Lower leg skin (tissue), 4 donors: ENCODE data around the gene TTC33. TPM values are rescaled to one million over a fixed set of nuclear protein-coding genes. Genes with fewer than 3 reads are reported as not detected.

Experiments used
- DNase-seq, 2 donors: peaks; one replicate each; pipeline ENCODE4 v3.0.0-alpha.2; 2019; ENCODE audit warnings: low spot score in 2 of 2
- H3K4me3 ChIP-seq: fragments of 200-600 bp; sonication (generic); 2 replicates; pipeline ENCODE4 v1.5.1; 2017; ENCODE audit warnings: mild to moderate bottlenecking, low read depth; ENCODE audit not compliant: poor library complexity, severe bottlenecking
- CTCF ChIP-seq, 3 donors: fragments of 450-650 bp; IDR thresholded peaks; one replicate each; pipeline ENCODE4 v1.5.1; 2016; ENCODE audit warnings: antibody characterized with exemption in 3 of 3, mild to moderate bottlenecking in 3 of 3, moderate library complexity in 2 of 3
- POLR2A ChIP-seq, 2 donors: fragments of 450-650 bp; IDR thresholded peaks; one replicate each; pipeline ENCODE4 v1.6.1; 2016 to 2017; ENCODE audit warnings: antibody characterized with exemption in 2 of 2, mild to moderate bottlenecking in 1 of 2, moderate library complexity in 1 of 2
- WGBS, 2 donors: methylation state at CpG; one replicate each; pipeline ENCODE4 v1.1.5; 2018; 5-methylcytosine and 5-hydroxymethylcytosine counted together
- intact Hi-C: fragments of 100-400 bp; cut with DNase I; formaldehyde crosslinking; loops from one replicate; pipeline ENCODE4 v1.15.0; 2023; ENCODE audit warnings: low total_unique reads
- total RNA-seq, 4 donors: library from RNA; depleted of rRNA; stranded (reverse); fragments of >200 nt; gene quantifications; one replicate each; pipeline ENCODE4 v1.1.0, GENCODE V29; 2016

Gene TTC33
- total RNA-seq, 4 donors from 2014 or later = 8.7 to 13.1 (median 11.0) TPM

- TF ChIP-seq CTCF (IDR thresholded peaks at IDR 0.05) = no peak
- TF ChIP-seq POLR2A (IDR thresholded peaks at IDR 0.05) = no peak
- WGBS, 2 donors = 64 to 80% methylated on average over 1 of the region's 1 CpG
- no peak overlapping the region for H3K4me3 ChIP-seq
- DNase-seq = no peak
- intact Hi-C loops = no loop called here
These were observed 290.3 kb downstream of the TTC33 start for GRCh38 chr5:40465416-40465815.

GRCh38 chr5:40464511-40464910 is 291.2 kb downstream of the TTC33 start:
- no peak for DNase-seq
- intact Hi-C loops = no loop called here
- no peak overlapping the region for H3K4me3 ChIP-seq
- TF ChIP-seq POLR2A (IDR thresholded peaks at IDR 0.05) = no peak
- no peak for TF ChIP-seq CTCF (IDR thresholded peaks at IDR 0.05)
- WGBS, 2 donors = 75 to 80% methylated on average over 4 of the region's 4 CpGs

Other genes with a start within 250 kb of the TTC33 start
- 10 to 100 TPM; 14.6 to 27.3 (median 20.8) TPM for gene PTGER4, start 76.0 kb downstream of the TTC33 start, total RNA-seq
- 10 to 100 TPM; 44.8 to 60.0 (median 54.9) TPM for gene PRKAA1, start 42.4 kb upstream of the TTC33 start, total RNA-seq
- 100 to 1,000 TPM; 202 to 750 (median 389) TPM for gene RPL37, start 79.3 kb upstream of the TTC33 start, total RNA-seq
- gene CARD6, start 85.4 kb upstream of the TTC33 start, total RNA-seq = 1 to 10 TPM; 2.2 to 5.4 (median 3.6) TPM
- gene C7, start 153.5 kb upstream of the TTC33 start, total RNA-seq = 10 to 100 TPM in 2 of 4 donors, 1 to 10 TPM in 2; 7.8 to 47.7 (median 15.2) TPM